Liver (tissue), 9 donors: Measurements from ENCODE around the gene SLC8A1. TPM values are rescaled to one million over a fixed set of nuclear protein-coding genes. Genes with fewer than 3 reads are reported as not detected.

Experiments
- DNase-seq: peaks from one replicate; pipeline ENCODE4 v3.0.0-alpha.2; 2017; ENCODE audit warnings: low spot score
- H3K27ac ChIP-seq, 2 donors: one replicate each; pipeline ENCODE4 v1.7.0; 2013; ENCODE audit warnings: inconsistent platforms in 2 of 2, low read length in 2 of 2, control low read depth in 1 of 2, low read depth in 1 of 2, mild to moderate bottlenecking in 1 of 2
- H3K27me3 ChIP-seq, 4 donors: one replicate each; pipeline versions ENCODE4 v1.6.1 to v1.7.0; 2013; ENCODE audit warnings: low read length in 3 of 4, inconsistent platforms in 1 of 4, mild to moderate bottlenecking in 1 of 4, moderate library complexity in 1 of 4; ENCODE audit not compliant: control insufficient read depth in 4 of 4, insufficient read depth in 4 of 4
- H3K36me3 ChIP-seq, 4 donors: one replicate each; pipeline versions ENCODE4 v1.6.1 to v1.7.0; 2013; ENCODE audit warnings: low read length in 3 of 4, mild to moderate bottlenecking in 3 of 4, low read depth in 1 of 4, moderate library complexity in 1 of 4; ENCODE audit not compliant: control insufficient read depth in 4 of 4, insufficient read depth in 3 of 4
- H3K4me1 ChIP-seq, 4 donors: one replicate each; pipeline versions ENCODE4 v1.6.1 to v1.7.0; 2013; ENCODE audit warnings: low read length in 3 of 4, mild to moderate bottlenecking in 3 of 4, moderate library complexity in 1 of 4; ENCODE audit not compliant: control insufficient read depth in 4 of 4, insufficient read depth in 4 of 4
- H3K4me3 ChIP-seq, 3 donors: one replicate each; pipeline versions ENCODE4 v1.6.1 to v1.7.0; 2013; ENCODE audit warnings: low read length in 3 of 3, control low read depth in 1 of 3, low read depth in 1 of 3, mild to moderate bottlenecking in 1 of 3
- H3K9ac ChIP-seq, 2 donors: one replicate each; pipeline ENCODE4 v1.7.0; 2013; ENCODE audit warnings: low read length in 2 of 2, mild to moderate bottlenecking in 2 of 2, moderate library complexity in 2 of 2, control low read depth in 1 of 2, low read depth in 1 of 2
- H3K9me3 ChIP-seq, 4 donors: one replicate each; pipeline versions ENCODE4 v1.6.1 to v1.7.0; 2013; ENCODE audit warnings: low read length in 3 of 4; ENCODE audit not compliant: control insufficient read depth in 4 of 4
- EGR1 ChIP-seq, 2 donors: IDR thresholded peaks; 2 replicates each; pipeline ENCODE4 v1.6.1; 2016 to 2018; ENCODE audit warnings: antibody characterized with exemption in 2 of 2, low read depth in 2 of 2
- FOXA2 ChIP-seq: IDR thresholded peaks from 2 replicates; pipeline ENCODE4 v1.6.1; 2016; ENCODE audit warnings: antibody characterized with exemption
- HNF4A ChIP-seq, 2 donors: conservative IDR thresholded peaks; 2 replicates each; pipeline ENCODE4 v1.6.1; 2016; ENCODE audit warnings: antibody characterized with exemption in 2 of 2, mild to moderate bottlenecking in 2 of 2
- HNF4G ChIP-seq: IDR thresholded peaks from 2 replicates; pipeline ENCODE4 v1.6.1; 2016; ENCODE audit warnings: antibody characterized with exemption
- NR2F2 ChIP-seq: IDR thresholded peaks from 2 replicates; pipeline ENCODE4 v1.6.1; 2016; ENCODE audit warnings: antibody characterized with exemption
- YY1 ChIP-seq: IDR thresholded peaks from 2 replicates; pipeline ENCODE4 v1.6.1; 2016; ENCODE audit warnings: antibody characterized with exemption, mild to moderate bottlenecking
- ZBTB33 ChIP-seq: IDR thresholded peaks from 2 replicates; pipeline ENCODE4 v1.6.1; 2016; ENCODE audit warnings: antibody characterized with exemption
- WGBS: extraction: QIAGEN DNeasy Blood & Tissue Kit; methylation state at CpG from one replicate; pipeline ENCODE4 v1.1.7; 2013; 5-methylcytosine and 5-hydroxymethylcytosine counted together
- polyA plus RNA-seq, 2 donors: library from polyadenylated mRNA; stranded (reverse) in 1 of 2; unstranded in 1 of 2; fragments of 200-250 nt in 1 of 2; fragments of >200 nt in 1 of 2; fragmentation: Nextera tagmentation in 1 of 2; extraction: Ambion mirVana in 1 of 2; gene quantifications; one replicate each; pipeline versions ENCODE4 v1.2.1 to v1.2.3, GENCODE V29; 2013 to 2015
- total RNA-seq, 2 donors: library from RNA; depleted of rRNA; stranded (reverse); fragments of >200 nt; gene quantifications; one replicate each; pipeline ENCODE4 v1.2.3, GENCODE V29; 2014
- TF ChIP-seq, protein P1 (sequence below): fragments of 150-350 bp; IDR thresholded peaks from 2 replicates; pipeline ENCODE4 v1.5.1; 2017; ENCODE audit warnings: improper control_type of control experiment, low read depth, low read length; ENCODE audit not compliant: missing input control
- donor health status: healthy.
- donor health status: healthy.
- donor health status: healthy.
- donor health status: healthy.
- donor health status: healthy.

The SLC8A1 gene
- total and polyA plus RNA-seq, 4 donors, result 1.2 to 18.5 (median 8.2) TPM

- TF ChIP-seq HNF4A (conservative IDR thresholded peaks at IDR 0.05), result no peak
- no peak for TF ChIP-seq YY1
Observed at GRCh38 chr2:40204268-40204667, 247.6 kb downstream of the SLC8A1 start (continued).

DNA sequence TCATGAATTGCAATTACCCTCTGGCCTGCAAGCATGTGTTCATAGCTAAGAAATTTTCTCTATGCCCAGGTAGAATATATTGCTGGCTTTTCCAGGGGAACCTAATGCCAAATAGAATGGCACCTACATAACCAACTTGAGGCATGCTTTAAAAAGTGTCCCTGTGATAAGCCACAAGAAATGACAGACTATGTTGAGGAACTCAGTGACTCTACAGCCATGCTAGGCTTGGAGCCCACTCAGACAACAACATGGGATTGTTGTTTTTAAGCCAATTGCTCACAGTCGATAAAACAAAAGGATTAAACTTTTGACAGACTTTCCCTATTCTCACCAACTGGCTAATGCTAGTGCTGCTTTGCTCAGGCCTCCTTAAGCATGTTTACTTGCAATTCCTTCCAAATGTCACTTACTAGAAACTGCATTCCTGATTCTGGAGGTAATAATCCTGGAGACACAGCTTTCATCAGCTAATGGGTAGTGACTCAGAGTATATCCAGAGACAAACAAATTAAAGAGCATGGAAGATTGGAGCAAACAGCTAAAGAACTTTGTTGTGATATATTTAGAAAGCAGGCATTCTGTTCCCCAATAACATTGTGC is 249.0 kb downstream of the SLC8A1 start:
- Histone ChIP-seq H3K9ac (no peak overlapping the region), H3K4me3 (no peak overlapping the region), H3K36me3 (no peaks in the 10 kb centered on the region), H3K9me3 (no peaks in the 10 kb centered on the region), H3K27me3 (no peaks in the 10 kb centered on the region), H3K4me1 (no peaks in the 10 kb centered on the region), H3K27ac (no peak overlapping the region)
- 54% methylated on average over 1 of the region's 1 CpG for WGBS
- TF ChIP-seq HNF4A (conservative IDR thresholded peaks at IDR 0.05), result no peak
- no peak for TF ChIP-seq FOXA2
- no peak for TF ChIP-seq EGR1 (IDR thresholded peaks at IDR 0.05; ENCODE audit: low read depth in 2 of 2)
- TF ChIP-seq, protein P1, sequence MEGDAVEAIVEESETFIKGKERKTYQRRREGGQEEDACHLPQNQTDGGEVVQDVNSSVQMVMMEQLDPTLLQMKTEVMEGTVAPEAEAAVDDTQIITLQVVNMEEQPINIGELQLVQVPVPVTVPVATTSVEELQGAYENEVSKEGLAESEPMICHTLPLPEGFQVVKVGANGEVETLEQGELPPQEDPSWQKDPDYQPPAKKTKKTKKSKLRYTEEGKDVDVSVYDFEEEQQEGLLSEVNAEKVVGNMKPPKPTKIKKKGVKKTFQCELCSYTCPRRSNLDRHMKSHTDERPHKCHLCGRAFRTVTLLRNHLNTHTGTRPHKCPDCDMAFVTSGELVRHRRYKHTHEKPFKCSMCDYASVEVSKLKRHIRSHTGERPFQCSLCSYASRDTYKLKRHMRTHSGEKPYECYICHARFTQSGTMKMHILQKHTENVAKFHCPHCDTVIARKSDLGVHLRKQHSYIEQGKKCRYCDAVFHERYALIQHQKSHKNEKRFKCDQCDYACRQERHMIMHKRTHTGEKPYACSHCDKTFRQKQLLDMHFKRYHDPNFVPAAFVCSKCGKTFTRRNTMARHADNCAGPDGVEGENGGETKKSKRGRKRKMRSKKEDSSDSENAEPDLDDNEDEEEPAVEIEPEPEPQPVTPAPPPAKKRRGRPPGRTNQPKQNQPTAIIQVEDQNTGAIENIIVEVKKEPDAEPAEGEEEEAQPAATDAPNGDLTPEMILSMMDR, result no peak
- no peak for DNase-seq

DNA sequence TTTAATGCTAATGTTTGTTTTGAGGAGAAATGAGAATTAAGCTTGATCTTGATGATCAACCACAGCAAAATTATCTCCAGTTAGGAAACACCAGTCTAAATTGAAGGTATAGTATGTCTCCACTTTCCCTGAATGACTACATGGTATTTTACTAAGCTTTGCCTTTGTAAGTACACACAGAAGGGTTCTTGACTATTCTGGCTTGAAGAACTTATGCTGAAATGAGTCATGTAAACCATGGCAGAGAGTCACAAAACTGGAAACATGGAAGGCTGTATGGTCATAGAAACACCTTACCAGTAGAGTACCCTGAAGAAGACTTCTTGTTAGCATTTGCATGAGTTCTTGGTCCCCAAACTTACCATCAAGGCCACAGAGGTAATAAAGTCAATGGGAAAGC is 250.5 kb downstream of the SLC8A1 start:
- H3K9ac ChIP-seq, result no peak overlapping the region
- no peak overlapping the region for H3K27ac ChIP-seq
- TF ChIP-seq, protein P1, result no peak
- no peak for TF ChIP-seq NR2F2
- no peak for TF ChIP-seq ZBTB33
- TF ChIP-seq YY1, result no peak
- no peak for TF ChIP-seq HNF4A (conservative IDR thresholded peaks at IDR 0.05)
- DNase-seq, result no peak
- H3K36me3 ChIP-seq, result no peaks in the 10 kb centered on the region
- no peak overlapping the region for H3K4me3 ChIP-seq
- H3K27me3 ChIP-seq, result no peaks in the 10 kb centered on the region
- H3K4me1 ChIP-seq, result no peaks in the 10 kb centered on the region
- no peaks in the 10 kb centered on the region for H3K9me3 ChIP-seq

GRCh38 chr2:40200366-40200915 is 251.4 kb downstream of the SLC8A1 start:
- TF ChIP-seq HNF4G, result no peak

More at GRCh38 chr2:40200366-40200915, 251.4 kb downstream of the SLC8A1 start:
- Histone ChIP-seq H3K27me3 (no peaks in the 10 kb centered on the region), H3K27ac (no peak overlapping the region), H3K4me3 (no peak overlapping the region), H3K9ac (no peak overlapping the region), H3K4me1 (no peaks in the 10 kb centered on the region), H3K36me3 (no peaks in the 10 kb centered on the region), H3K9me3 (no peaks in the 10 kb centered on the region)
- no peak for DNase-seq
- 73% methylated on average over 2 of the region's 2 CpGs for WGBS
